GM10847 (cell line): Measurements from ENCODE around the gene PMS1.

Experiments
- POLR2A ChIP-seq: IDR thresholded peaks from 2 replicates; pipeline ENCODE4 v1.6.1; 2011; ENCODE audit not compliant: insufficient read length; ENCODE audit errors: extremely low read depth

Gene PMS1

GRCh38 chr2:189798312-189799029, 14.2 kb downstream of the PMS1 start:
- no peak for TF ChIP-seq POLR2A

GRCh38 chr2:189799030-189799331, 14.7 kb downstream of the PMS1 start:
- TF ChIP-seq POLR2A: no peak

DNA sequence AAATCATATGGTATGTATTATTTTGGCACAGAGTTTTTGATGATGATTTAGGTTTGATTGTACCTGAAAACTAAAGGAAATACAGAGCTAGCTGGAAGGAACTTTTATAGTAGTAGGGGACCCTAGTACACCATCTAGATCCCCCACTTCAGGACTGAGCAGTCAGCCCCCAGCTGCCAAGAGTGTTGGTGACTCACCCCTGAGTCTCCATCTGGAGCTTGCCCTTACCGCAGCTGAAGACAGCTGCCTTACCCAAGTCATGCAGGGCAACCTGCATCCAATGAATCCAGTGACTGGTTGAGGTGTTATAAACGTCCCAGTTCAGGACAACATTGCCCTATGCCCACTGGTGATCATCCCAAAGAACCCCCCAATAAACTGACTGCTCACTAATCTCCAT, 15.3 kb downstream of the PMS1 start:
- TF ChIP-seq POLR2A: no peak

- TF ChIP-seq POLR2A: no peak
Observed at GRCh38 chr2:189802396-189802912, 18.2 kb downstream of the PMS1 start.

- no peak for TF ChIP-seq POLR2A
Observed at GRCh38 chr2:189803431-189803830, 19.2 kb downstream of the PMS1 start.

- TF ChIP-seq POLR2A: no peak
Observed at GRCh38 chr2:189818249-189819038, 34.2 kb downstream of the PMS1 start.

DNA sequence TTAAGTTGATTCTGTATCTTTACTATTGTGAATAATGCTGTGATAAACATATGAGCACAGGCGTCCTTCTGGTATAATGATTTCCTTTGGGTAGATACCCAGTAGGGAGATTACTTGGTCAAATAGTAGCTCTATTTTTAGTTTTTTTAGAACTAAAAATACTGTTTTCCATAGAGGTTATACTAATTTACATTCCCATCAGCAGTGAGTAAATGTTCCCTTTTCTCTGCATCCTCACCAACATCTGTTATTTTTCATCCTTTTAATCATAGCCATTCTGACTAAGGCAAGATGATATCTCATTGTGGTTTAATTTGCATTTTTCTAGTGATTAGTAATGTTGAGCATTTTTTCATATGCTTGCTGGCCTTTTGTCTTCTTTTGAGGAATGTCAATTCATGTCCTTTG, 35.1 kb downstream of the PMS1 start:
- no peak for TF ChIP-seq POLR2A

- no peak for TF ChIP-seq POLR2A
Observed at GRCh38 chr2:189821953-189822748, 37.9 kb downstream of the PMS1 start.

DNA sequence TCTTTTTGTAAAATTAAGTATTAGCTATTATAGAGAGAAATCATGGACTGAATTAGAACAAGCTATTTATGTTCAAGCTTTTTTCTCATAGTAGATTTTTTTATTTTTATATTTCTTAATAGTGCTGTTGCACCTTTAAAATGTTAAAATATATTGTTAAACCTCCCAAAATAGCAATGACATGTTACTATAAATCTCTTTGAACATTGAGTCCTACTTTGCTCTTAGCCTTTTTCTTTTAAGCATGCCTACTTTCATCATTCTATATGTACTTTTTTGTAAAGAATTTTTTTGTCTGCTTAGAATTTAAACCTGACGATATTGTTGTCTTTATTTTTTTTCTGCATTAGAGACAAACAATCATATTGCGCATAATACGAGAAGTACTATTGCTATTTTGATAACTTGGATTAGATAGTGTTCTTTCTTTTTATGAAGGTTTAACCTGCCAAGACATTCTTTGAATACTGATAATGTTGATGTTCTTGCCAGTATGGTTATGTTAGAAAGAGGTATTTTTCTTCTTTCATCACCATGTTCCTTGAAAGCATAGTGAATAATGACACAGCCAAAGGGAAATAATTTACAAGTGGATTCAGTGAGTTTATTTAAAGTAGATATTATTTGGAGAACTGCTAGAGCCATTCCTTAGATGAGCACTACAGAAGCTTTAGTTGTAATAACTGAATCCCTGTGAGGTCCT, 40.6 kb downstream of the PMS1 start:
- TF ChIP-seq POLR2A: no peak

DNA sequence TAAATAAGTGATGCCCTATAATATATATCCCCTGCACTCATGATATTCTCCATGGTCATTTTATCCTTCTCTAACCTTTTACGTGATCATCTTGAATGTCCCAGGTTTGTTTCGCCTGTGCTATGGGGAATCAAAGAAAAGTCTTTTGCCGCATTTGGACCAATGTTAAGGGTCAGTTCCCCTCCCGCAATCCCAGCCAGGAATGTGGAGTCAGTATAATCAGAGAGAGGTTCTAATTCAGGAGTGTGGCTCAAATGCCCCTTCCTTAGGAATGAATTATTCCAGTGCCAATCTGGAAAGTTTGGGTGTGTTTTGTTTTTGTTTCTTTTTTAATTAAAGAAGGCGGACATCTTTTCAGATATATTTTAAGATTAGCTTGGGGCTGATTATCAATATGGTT, 41.8 kb downstream of the PMS1 start:
- no peak for TF ChIP-seq POLR2A

DNA sequence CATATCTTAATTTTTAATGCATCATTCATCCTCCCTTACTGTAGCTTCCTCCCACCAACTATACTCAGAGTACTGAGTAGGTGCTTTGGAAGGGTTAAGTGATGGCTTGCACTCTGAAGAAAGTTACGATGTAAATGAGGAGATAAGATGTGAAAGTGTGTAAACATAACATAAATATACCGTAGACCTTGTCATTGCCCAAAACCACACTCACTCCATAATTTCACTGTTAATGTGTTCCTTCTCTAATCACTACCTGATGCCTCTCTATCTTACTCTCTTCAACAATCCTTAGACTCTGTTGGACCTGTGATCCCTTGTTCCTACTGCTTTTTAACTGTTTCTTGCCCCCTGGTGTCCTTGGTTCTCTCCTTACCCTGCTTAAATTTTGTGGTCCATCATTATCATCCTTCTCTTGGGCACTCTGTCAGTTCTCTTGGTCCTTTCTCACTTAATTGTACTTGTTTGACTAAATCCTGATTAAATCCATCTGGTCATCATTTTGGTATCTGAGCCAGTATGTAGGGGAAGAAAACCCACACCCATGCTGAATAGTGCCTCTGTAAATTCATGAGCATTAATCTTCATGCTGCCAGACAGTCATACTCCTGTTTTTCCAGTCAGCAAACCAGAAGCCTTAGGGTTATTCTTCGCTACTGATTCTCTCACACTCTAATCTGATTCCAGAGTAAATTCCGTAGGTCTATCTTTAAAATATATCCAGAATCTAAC, 45.0 kb downstream of the PMS1 start:
- no peak for TF ChIP-seq POLR2A

DNA sequence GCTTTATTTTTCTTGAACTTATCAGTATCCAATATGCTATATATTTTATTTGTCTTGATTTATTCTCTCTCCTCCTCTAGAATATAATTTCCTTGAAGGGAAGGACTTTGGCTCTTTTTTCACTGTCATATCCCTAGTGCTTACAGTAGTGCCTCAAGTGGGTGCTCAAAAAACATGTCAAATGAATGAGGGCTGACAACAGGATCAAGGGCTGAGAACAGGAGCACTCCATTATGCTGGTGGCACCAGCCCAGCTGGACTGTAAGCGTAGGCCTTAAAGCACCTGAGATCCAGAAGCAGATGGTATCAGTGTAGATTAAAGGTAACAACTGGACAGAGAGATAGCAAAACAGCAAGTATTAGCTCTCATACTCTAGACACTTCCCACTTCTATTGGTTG, 46.3 kb downstream of the PMS1 start:
- TF ChIP-seq POLR2A: no peak

- TF ChIP-seq POLR2A: no peak
Observed at GRCh38 chr2:189834059-189834458, 49.8 kb downstream of the PMS1 start.

DNA sequence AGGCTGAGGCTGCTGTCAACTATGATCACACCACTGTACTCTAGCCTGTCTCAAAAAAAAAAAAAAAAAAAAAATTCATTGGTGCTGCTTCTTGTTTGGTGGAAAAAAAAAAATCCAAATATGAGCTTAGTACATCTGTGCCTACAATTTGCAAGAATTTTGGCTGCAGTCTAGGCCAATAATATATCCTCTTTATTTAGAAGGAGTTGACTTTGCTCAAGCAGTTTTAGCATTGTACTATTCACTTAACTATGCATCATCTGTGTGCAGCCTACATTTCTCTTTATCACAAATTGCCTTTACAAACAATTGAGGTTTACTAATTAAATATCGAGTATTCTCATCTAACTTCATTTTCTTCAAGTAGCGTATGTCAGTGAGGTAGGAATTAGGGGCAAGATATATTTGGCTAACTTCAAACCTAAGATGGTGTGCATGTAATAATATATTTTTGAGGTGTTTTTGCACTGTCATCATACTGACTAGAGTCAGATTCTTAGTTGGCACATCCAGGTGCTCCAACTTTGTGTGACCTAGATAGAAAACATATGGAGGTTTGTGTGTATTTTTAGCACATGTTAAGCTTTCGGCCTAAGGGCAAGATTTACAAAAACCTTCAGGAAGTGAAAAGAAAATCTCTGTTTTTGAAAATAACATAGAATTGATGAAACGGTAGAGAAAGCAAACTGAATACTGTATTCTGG, 51.8 kb downstream of the PMS1 start:
- TF ChIP-seq POLR2A: no peak

DNA sequence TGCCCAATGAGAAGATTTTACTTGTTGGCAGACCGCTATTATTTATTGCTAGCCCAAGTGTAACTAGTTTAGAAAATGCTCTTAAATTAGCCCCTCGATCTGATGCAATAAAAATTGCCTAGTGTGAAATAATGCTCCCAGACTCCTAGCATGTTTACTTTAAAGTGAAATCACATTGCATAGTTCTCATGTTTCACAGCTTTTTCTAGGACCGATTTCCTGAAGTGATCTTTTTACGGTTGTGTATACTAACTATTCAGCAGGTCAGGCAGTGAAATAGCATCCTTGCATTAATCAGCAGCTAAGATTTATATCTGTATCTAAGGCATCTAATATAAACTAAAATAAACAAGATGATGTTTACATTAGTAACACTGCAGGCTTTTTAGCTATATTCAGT, 52.4 kb downstream of the PMS1 start:
- TF ChIP-seq POLR2A: no peak
